HG03354 (cell line): ENCODE measurements around the gene GPR161.
"Not testable (repeated sequence)": the region's sequence is repeated elsewhere in the genome, so short reads cannot be mapped to it uniquely, and the experiment has no call there.

Experiments used
- ATAC-seq: cut with Tn5 transposase; IDR thresholded peaks from one replicate; pipeline ENCODE4 v1.9.1; 2021; ENCODE audit warnings: mild to moderate bottlenecking; ENCODE audit not compliant: unreplicated experiment, poor library complexity, severe bottlenecking

The GPR161 gene

DNA sequence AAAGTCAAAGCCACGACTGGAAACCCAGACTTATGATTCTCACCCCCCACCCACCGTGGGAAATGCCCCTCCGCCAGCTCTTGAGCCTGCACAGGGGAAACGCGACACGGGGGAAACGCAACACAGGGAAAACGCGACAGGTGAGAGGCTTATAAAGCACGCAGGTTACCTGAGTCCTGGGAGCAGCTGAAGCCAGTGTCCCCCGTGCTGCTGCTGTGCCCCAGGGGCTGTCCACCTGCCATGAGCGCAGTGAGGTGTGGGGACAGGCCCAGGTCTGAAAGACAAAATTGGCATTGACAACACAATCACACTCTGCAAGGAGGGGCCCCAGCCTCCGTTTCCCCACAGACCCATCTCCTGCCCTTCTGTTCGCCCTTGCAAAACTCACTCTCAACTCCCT lies 46.3 kb downstream of the GPR161 start:
- ATAC-seq, result no peak

DNA sequence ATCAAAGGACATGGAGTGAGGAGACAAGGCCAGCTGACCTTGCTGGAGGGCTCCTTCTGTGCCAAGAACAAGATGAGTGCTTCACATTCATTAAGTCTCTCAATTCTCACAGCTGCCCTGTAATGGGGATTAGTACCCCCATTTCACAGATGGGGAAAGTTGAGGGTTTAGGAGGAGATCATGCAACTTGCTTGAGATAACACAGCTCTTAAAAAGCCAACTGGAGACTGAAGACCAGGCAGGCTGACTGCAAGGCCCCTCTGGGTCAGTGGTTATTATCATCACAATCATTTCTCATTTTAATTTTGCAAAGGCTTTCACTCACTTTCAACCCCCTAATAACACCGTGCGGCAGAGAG lies 46.8 kb downstream of the GPR161 start:
- no peak for ATAC-seq

DNA sequence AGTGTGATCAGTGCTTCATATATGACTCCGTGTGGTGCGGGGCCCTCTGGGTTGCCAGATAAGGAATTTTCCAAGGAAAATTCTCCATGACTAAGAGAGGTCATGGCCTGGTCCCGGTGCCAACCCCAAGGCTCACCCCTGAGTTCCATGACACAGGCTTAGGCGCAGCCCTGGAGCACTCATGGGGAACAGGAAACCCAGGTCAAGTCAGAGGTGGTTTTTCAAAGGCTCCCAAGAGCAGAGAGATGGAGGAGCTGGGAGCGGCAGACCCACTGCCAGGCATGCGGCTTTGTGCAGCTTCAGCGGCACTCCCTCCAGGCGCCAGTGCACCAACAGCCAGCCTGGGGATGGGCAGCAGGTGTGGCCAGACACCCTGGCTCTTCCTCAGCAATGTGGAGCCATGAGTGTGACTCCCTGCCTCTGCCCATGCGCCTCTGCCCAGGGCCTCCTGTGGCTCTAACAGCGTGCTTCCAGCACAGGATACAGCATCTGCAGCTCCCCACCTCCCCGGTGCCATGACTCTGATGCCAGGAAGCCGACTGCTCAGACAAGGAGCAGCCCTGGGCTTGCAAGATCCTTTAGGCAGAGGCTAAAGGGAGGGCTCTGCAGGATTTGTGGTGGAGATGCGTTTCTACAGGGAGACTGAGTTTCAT lies 47.3 kb downstream of the GPR161 start:
- no peak for ATAC-seq

DNA sequence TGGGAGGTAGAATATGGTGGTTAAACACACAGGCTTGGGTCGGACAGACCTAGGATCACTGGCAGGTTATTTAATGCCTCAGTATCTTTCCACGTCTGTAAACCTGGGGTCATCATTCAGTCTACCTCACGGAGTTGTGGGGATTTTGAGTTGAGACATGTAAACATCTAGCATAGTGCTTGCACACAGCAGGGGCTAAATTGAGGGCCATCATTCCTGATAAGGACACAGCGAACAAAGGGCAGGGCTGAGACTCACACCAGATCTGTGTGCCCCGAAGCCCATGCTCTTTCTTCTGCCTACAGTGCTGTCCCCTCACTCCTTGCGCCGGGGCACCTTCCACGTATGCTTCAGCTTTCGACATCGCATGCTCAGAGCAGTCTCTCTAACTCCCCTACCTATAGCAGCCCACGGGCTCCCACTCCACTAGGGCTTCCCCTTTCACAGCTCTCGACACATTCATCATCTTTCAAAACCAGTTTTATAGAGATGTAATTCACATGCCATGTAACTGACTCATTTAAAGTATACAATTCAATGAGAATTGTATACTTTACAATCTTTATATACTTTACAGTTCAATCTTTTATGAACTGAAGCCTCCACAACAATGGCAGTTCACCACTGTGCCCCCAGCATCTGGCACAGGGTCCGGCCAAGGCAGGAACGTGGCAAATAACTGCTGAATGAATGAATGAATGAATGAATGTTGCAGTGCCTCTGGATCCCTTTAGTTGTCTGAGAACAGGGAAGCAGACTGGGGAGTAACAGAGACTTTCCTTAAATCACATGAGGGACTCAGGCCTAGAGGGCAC lies 48.0 kb downstream of the GPR161 start:
- ATAC-seq, result no peak

DNA sequence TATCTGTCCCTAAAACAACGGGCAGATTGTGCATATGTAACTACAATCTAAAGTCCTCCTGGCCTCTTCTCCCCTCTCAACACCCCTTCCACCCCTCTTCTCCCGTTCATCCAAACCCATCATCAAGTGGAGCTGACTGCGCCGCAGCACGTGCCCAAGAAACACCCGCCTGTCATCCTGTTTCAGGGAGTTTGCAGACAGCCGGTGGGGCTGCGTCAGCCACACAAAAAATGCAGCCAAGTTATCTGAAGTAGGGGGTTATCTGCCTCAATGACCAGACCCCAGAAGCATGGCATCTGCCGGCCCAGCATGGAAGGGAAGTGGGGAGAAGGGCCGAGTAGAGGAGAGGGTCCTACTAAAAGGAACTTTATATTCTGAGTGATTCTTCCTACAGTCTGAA lies 49.0 kb downstream of the GPR161 start:
- ATAC-seq, result no peak

DNA sequence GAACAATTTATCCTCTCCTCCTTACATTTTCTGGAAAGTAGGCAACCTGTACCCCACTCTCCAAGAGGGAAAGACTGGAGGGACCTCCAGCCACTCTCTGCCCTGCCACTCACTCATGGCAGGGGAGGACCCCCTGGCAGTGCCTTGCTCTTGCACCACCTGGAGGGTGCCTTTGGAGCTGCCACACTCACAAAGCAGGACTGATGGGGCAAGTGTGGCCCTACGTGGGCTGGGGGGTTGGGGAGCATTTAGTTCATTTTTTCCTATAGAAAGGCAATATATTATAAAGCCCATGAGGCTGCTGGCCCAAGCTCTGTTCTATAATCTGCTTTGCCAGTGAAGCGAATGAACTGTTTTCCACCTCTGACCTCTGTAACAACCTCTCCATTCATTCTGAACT lies 50.3 kb downstream of the GPR161 start:
- ATAC-seq, result no peak

DNA sequence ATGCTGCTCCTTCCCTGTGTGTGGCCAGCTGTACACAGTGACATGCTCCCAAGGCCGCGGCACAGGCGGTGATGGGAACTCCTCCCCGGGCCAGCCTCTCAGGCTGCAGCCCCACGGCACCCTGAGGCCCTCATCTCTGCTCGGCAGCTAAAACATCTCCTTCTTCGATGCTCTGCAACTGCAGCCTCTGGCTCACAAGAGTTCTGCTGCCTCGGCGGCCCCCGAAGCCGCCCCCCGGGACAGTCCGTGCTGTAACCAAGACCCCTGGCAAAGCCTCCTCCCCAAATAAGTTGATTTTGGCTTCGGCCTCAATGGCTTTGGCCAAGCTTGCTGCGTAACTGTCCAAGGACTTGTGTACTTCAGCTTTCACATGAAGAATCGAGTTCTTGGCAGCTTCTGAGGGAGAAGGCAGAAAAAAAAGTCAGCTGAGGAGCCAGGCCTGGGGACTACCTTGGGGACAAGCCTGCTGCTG lies 51.3 kb downstream of the GPR161 start:
- no peak for ATAC-seq

DNA sequence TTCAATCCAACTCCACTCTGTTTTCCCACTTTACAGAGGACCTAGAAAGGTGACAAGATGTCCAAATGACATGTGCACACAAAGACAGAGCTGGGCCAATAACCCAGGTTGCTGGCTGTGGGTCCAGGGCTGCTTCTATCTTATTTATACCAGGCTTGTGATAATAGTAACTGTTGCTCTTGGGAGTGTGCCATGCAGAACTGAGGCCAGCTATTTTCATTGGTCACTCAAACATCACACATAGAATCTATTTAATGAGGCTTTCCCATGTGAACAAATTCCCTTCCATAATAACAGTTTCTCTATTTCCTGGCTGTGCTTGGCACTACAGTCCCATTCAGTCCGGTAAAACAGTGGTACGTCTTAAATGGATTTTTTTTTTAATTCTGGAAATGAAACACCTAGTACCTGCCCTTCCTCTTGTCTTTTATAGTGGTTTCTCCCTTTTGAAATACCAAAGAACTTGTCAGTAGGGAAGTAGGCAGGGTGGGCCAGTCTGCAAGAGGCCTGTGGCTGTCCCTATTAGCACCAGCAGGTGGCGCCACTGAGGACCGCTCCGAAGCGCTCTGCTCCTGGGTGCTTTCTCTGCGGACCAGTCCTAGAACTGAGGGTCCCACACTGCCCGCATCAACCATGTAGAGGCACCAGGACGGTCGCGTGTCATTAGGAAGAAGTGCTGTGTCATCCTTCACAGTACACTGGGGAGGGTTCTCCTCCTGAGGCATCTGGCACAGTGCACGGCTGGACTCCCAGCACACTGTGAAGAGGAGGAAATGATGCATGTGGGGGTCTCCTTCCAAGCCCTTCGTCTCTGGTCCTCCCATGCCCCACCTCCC lies 52.1 kb downstream of the GPR161 start:
- ATAC-seq, result peak; percentile 65

DNA sequence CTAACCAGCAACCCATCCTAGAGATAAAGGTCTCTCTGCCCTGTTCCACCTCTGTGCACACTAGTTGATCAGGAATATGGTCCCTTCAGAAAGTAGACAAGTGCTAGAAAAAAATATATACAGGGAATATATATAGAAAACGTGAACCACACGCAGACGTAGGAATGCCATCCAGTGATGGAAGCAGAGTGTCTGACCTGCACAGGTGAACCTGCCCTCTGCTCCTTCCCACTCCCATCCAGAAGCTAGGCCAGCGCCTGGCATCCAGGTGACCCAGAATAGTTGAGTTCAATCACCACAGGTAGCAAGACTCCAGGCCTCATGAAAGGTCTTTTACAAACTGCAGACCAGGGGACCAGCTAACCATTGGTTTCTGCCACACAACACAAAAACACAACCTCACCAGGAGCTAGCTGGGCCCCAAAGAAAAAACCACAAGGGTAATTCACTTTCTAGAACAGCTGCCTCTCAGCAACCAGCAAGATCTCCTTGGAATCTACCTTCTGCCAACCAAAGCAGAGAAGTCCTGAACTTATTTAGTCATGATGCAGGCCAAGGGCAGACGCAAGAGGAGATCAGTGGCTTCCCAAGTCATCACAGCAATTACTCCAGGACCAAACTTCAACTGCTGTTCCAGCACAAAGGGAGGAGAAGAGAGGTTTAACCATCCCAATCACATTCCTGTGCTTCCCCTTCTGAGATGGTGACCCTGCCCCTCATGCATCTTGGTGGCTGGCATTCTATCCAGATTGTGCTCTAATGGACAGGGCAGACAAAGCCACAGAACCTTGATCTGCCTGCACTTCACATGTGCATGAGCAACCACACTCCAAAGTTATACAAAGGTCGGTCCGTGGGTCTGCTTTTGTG lies 53.0 kb downstream of the GPR161 start:
- ATAC-seq, result no peak

DNA sequence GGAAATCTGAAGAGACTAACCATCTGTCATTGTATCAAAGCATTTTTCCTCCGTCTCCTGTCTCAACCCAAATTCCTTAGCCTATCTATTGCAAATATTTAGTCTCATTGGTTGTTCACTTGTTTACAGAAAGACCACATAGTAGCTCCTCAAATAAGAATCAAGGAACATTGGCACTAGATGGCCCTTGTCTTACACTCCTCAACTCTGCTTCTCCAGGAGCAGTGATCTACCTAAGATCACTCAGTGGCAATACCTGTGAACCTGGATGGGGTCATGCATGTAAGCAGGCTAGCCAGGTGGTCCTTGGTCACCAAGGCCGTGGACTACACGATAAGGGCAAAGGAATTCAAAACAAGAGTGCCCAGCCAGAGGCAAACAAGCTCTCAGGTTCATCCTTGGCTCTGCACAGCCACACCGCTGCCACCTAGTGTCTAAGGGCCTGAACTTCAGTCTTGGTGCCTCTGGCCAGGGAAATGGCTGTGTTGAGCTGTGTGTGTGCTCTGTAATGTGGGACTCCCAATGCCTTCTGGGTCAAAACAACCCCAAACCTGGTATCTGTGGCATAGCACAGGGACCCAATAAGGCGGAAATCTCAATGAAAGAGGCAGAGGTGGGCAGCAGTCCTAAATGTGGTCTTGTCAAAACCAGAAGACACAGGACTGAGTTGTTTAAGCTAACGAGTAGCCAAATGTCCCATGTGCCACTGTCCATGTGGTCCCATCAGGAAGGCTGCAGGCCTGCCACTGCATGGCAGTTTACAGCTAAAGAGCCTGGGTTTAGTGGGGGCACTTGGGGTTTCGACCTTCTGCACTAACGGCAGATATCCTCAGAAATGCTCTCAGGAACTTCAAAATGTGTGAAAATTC lies 54.5 kb downstream of the GPR161 start:
- ATAC-seq, result peak; percentile 91

DNA sequence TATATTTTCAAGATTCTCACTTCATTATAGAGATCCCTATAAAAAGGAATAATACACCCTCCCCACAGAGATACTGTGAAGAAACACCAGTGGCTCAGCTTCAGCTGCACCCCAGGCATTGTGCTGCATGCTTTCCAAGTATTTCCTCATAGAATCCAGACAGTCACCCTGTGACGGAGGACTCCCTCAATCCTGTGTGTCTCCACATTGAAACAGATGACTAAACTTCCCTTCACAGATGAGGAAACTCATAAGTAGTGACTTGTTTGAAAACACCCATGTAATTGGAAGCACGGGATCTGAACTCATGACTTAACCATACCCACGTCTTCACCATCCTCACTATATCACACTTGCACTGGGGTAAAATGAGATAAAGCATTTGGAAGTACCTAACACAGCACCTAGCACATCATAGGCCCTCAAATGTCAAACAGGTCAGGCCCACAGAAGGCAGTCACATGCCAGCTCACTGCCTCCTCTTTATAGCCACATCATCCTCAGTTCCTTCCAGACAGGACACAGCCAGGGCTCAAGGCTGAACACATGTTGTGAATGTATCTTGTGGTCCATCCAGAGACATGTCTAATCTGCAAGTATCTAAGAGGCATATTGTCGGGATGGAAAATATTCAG lies 55.2 kb downstream of the GPR161 start:
- no peak for ATAC-seq

DNA sequence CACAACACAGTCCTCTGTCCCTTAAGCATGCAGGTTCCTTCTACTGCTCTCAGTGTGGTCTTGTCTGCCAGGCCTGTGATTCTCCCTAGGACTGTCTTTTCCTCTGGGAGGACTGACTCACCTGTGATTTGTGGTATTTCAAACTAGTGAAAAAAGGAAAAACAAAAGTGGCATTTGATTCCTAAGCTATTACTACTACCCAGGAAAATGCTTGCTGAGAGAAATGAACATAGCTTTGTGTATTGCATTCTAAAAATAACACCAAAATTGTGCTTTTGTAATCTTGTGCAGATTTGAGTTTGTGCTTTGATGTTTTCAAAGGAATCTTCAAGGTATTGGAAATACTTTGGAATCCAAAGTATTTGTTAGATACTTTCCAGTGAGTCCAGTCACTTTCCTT lies 57.0 kb downstream of the GPR161 start:
- no peak for ATAC-seq

DNA sequence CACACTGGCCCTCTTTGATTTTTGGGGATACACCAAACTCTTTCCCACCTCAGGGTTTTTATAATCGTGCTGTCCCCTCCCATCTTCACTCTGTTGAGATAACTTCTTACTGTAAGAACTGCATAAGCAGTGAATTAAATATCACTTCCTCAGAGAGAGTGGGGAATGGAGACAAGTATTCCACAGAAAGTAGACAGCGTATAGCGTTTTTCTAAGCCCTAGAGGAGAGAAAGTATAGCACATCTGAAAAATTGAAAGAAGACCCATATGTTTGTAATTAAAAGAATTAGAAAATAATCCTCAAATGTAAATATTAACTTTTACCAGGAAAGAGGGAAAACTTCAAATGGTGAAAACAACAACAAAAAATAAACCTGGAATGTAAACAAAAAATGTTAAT lies 67.3 kb downstream of the GPR161 start:
- ATAC-seq, result no peak

DNA sequence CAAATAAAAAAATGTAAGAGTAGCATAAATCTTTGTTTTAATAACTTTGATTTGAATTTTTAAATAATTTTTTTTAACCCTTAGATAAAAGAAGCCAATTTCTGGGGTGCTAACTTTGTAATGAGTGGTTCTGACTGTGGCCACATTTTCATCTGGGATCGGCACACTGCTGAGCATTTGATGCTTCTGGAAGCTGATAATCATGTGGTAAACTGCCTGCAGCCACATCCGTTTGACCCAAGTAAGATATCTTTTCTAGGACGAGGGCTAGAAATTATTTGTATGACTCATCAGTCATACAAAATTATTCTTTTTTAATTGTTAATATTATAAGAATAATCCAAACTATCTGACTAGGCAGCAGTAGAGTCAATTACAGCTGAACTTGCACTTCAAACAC lies 71.2 kb downstream of the GPR161 start:
- no peak for ATAC-seq

DNA sequence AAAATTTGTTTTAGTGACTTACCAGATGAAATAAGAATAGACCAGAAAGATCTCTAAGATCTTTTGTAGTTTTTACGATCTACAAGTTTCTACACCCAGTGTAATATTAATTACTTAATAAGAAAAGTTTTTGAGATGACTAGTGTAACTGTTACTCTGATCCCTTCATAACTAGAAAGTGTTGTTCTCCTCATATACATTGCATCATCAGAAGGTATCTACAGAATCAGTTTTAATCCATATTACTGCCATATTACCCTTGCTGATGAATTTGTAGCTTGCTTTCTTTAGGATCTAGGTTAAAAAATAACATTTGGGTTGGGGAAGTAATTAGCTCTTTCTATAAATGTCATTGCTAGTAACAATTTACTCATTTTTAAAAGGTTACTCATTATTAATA lies 72.5 kb downstream of the GPR161 start:
- no peak for ATAC-seq

DNA sequence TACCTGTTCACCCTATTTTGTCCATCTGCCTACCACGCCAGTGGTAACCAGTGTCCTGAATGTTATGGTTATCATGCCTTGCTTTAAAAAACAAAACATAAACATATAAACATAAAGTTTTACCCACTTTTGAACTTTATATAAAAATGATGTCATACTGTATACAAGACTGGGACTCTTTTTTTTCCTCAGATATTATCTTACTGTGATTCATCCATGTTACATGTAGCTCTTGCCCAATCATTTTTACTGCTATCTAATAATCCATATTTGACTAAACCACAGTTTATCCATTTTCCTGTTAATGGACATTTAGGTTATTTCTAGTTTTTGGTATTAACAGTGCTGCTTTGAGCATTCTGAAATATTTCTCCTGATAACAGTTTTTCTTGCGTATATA lies 78.8 kb downstream of the GPR161 start:
- ATAC-seq, result no peak

DNA sequence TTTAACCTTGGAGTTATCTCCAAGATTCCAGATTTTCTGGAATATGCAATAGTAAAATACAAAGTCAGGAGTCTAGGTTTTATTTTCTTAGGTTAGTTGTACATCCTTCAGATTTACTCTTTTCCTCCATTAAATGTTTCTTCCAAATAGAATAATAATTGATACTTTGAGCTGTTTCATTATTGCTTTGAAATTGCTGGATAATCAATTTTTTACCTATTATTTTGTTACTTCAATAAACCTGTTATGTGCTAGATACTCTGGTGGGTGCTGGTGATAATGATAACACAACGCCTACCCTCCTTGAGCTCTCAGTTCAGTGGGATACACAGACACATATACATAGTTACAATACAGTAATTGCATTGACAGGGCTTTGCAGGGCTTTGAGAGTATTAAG lies 79.4 kb downstream of the GPR161 start:
- no peak for ATAC-seq

DNA sequence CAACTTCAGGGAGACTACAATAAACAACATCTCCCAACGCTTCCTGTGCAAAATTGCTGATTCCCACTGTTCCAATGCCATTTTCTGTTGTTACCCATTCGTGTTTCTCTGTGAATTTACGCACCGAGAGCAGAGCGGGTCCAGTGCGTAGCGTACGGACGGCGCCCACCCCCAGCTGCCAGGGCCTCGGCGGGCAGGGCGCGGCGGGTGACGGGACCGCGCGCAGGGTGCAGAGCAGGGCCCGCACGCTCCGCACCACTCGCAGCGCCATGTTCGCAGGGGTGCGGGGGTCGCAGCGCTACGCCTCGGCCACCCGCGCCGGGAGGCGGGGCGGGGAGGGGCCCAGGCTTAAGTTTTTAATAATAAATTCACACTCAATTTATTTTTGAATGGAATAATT lies 80.6 kb downstream of the GPR161 start:
- ATAC-seq, result not testable (repeated sequence)
